Embryonic facial prominence (tissue), 1 donor: ENCODE measurements around the gene ZNF254.
"Not testable (repeated sequence)": the region's sequence is repeated elsewhere in the genome, so short reads cannot be mapped to it uniquely, and the experiment has no call there.

Experiments used
- DNase-seq: peaks from one replicate; pipeline ENCODE4 v3.0.0-alpha.2; 2016; ENCODE audit errors: extremely low spot score

Gene ZNF254

DNA sequence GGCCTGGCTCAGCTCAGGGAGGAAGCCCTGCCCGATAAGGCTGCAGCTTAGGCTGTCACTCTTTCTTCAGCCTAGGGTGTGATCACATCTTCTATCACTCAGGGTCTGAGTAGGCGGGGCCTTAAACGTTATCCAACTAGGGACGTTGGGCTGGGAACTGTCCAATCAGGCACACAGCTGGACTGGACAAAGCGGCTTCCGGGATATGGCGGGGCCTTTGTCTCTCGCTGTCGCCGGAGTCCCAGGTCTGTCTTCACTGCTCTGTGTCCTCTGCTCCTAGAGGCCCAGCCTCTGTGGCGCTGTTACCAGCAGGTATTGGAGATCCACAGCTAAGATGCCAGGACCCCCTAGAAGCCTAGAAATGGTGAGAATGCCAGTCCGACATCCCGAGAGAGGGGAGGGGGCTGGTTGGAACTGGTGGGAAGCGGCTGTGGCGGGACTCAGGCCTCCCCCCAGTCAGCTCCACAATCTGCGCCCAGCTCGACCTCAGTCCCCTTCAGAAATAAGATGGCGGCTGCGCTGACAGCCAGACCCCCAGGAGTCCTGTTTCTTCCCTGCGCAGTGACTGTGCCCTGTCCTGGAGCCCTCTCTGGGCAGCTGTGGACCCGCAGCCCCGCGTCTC lies at the start of gene ZNF254:
TSS of gene ZNF254 (plus strand) at position 214 of the 622 bp plus-strand sequence. CDS start at position 335, 121 bp downstream.
- peak; percentile 82 for DNase-seq

DNA sequence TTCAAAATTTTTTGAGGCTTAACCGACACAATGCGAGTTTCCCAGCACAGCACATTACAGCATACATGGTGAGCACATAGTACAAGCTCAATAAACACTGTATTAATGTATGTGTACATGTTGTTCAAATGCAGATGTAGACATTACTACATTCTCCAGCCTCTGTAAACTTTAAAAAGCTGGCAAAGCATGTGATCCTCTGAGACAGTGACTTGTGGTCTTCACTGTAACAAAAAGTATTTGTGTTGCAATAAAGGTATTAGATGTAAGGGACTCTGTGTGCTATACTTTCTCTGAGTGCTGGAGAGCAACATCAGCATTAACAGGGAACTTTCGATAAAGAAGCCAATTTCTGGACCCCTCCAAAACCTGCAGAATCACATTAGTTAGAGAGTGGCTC lies 46.4 kb upstream of the ZNF254 start:
- no peak for DNase-seq

DNA sequence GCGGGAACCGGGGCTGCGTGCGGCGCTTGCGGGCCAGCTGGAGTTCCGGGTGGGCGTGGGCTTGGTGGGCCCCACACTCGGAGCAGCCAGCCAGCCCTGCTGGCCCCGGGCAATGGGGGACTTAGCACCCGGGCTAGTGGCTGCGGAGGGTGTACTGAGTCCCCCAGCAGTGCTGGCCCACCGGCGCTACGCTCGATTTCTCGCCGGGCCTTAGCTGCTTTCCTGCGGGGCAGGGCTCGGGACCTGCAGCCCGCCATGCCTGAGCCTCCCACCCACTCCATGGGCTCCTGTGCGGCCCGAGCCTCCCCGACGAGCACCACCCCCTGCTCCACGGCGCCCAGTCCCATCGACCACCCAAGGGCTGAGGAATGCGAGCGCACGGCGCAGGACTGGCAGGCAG lies 45.7 kb upstream of the ZNF254 start:
- DNase-seq, result not testable (repeated sequence)

DNA sequence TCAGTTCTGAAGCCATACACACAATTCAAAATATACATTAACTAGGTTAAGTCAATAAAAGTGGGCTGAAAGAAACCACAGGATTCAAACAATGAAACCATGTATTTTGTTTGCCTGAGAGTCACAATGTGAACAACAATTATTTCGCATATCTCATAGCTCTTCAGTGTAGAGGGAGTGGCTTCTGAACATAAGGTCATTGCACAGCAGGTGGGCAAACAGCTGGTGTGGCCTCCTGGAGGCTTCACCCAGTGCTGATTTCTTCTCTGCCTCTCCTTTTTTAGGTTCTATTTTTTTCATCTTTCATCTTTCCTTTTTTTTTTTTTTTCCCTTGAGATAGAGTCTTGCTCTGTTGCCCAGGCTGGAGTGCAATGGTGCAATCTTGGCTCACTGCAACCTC lies 40.4 kb upstream of the ZNF254 start:
- no peak for DNase-seq

DNA sequence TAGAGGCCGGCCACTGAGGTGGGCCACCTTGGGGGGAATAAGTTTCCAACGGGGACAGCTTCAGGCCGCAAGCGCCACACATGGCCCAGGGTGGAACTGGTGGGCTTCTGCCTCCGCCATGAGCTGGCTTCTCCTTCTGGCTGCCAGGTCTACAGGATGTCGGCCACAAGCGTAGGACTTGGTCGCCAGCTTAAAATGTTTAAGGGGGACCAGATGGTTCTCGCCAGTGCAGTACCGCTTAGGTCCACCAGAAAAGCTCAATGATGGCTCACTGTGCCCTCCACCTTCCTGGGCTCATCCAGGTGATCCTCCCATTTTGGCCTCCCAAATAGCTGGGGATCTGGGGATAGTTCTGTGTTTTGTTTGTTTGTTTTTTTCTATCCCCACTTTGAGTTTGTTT lies 38.7 kb upstream of the ZNF254 start:
- DNase-seq, result no peak

DNA sequence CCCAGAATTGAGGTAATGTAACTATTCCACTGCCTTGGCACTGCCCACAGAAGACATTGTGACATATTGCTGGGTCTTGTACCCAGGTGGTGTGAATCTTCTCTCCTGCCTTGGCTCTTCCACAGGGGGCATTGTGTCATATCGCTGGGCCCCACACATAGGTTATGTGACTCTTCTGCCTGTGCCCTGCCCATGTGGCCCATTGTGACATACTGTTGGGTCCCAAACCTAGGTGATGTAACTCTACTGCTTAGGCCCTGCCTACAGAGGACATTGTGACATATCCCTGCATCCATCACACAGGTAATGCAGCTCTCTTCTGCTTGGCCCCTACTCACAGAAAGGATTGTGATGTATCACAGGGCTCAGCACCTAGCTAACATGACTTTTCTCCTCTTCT lies 37.5 kb upstream of the ZNF254 start:
- DNase-seq, result no peak

DNA sequence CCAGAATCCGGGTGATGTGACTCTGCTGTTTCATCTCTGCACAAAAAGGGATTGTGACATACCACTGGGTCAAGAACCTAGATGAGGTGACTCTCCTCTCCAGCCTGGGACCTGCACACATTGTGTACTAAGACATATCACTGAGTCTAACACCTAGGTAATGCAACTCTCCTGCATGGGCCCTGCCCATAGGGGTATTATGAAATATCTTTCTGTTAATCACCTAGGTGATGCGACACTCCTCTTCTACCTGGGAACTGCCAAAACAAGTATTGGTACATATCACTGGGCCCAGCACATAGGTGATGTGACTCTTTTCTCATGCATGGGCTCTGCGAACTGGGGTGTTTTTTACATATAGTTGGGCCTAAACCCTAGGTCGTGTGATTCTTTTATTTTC lies 35.5 kb upstream of the ZNF254 start:
- no peak for DNase-seq

DNA sequence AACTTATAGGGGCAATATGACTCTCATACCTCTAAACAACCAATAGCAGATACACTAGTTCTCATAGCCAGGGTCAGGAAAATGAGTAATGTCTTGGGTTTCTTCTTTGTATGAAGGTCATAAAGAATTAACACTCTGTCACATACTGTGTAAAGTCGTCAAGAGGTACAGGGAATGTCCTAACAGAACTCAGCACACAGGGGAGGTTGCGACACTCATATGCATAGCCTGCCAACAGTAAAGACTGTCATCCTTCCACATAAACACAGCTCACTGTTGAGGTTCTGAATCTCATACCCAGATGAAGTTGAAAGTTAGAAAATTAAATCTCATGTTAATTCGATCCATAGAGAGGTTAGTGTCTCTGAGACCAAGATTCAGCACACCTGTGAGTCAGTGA lies 34.2 kb upstream of the ZNF254 start:
- DNase-seq, result no peak

DNA sequence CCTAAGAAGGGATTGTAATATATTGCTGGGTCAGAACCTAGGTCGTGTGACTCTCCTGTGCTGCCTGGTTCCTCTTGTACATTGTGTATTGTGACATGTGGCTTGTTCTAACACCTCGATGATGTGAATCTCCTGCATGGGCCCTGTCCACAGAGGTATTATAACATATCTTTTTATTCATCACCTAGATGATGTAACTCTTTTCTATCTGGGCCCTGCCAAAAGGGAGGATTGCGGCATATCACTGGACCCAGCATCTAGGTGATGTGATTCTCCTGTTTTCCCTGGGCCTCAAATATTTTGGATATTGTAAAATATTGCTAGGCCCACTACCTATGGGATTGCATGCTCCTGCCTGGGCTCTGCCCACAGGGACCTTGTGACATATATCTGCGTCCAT lies 33.4 kb upstream of the ZNF254 start:
- no peak for DNase-seq

DNA sequence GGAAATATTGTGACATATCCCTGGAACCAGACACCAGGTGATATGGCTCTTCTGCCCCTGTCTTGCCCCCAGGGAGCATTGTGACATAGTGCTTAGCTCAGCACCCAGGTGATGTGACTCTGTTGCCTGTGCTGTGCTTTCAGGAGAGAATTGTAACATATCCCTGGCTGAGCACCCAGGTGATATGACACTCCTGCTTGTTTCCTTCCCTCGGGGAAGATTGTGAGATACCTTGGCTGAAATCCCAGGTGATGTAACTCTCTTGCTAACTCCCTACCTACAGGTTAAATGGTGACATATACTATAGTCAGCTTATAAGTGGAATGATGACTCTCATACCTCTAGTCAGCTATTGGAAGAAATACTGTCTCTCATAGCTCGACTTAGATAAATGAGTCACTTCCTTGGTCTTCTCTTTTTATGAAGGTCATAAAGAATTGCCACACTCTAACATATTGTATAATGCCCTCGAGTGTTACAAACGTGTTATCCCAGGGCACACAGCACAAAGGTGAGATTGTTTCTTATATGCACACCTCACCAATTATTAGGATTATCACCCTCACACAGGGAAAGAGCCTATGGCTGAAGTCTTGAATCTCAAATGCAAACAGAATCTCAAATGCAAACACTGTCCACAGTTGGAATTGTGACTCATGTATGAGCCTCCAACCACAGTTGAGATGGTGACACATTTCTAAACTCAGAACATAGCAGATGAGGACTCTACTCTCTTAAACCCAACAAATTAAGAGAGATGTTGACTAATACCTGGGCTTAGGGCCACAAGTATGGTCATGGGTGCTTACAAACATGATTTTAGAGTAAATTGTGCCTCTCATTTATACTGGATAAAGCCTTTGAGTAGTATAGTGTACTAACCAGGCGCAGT lies 32.7 kb upstream of the ZNF254 start:
- DNase-seq, result no peak

DNA sequence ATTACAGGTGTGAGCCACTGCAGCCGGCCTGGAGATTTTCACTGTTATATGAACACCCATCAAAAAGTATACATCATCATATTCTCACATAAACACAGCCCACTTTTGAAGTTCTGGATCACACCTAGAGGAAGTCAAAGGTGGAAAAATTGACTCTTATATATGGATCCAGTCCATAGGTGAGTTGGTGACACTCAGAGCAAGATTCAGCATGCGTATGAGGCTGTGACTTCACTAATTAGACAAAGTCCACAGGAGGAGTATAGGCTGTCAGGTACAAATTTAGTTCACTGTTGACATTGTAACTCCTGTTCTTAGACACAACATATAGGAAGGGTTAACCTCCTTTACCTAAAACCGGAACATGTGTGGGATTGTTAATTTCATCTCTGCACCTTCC lies 31.4 kb upstream of the ZNF254 start:
- DNase-seq, result no peak

DNA sequence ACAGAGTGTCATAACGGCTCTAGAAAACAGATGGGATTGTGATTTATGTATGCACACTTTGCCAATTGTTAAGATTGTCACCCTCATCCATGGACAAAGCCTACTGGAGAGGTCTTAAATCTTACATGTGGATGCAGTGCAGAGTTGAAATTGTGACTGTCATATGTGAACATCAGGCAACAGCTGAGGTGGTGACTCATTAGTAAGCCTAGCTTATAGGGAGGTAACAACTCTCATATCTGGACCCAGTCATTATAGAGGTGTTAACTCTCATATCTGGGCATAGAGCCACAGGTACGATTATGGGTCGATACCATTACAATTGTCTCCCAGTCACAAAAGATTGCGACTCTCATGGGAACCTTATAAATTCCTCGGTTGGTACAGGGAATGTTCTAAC lies 29.8 kb upstream of the ZNF254 start:
- no peak for DNase-seq

DNA sequence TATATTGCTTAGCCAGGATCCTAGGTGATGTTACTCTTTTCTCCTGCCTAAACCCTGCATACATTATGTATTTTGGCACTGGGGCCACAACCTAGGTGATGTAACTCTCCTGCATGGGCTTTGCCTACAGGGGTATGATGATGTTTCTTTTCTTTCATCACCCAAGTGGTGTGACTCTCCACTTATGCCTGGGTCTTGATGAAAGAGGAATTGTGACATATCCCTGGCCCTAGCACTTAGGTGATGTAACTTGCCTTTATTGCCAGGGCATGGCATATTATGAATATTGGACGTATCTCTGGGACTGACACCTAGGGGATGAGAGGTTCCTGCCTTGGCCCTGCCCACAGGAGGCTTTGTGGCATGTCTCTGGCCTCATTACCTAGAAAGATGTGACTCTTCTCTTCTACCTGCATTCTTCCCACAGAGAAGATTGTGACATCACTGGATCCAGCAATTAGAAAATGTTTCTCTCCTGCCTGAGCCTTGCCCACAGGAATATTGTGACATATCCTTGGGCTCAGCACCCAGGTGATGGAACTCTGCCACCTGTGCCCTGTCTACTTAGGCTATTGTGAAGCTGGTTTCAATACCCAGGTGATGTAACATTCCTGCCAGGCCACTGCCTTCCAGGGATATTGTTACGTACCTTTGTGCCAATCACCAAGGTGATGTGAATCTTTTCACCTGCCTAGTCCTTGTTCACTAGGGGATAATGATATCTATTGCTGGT lies 27.3 kb upstream of the ZNF254 start:
- no peak for DNase-seq

DNA sequence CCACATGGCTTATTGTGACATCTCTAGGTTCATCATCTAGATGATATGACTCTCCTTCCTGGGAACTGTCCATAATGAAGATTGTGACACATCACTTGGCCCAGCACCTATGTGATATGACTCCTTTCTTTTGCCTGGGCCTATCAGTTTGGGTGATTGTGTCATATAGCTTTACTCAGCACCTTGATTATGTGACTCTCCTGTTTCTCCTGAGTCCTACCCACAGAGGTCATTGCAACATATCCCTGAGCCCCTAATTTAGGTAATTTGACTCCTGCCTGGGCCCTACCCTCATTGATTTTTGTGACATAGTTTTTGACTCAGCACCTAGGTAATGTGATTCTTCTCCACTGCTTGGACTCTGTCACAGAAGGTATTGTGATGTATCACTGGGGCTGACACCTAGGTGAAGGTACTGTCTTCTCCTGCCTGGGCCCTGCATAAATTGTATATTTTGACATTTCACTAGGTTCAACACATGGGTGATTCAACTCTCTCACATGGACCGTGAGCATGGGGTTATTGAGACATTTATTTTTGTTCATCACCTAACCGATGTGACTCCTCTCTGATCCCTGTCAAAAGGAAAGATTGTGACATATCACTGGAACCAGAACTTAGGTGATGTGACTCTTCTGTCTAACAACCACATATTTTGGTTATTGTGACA lies 26.2 kb upstream of the ZNF254 start:
- DNase-seq, result no peak

DNA sequence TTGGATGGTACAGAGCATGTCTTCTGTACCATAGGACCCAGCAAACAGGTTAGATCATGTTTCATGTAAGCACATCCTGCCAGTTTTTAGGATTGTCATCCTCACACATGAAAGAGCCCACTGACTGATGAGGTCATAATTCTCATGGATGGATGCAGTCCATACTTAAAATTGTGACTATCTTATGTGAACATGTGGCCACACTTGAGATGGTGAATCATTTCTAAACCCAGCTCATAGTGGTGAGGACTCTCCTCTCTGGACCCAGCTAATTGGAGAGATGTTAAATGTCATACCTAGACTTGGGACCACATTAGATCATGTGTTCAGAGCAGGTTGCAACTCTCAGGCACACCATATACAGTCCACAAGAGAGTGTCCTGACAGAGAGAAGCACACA lies 24.8 kb upstream of the ZNF254 start:
- no peak for DNase-seq

DNA sequence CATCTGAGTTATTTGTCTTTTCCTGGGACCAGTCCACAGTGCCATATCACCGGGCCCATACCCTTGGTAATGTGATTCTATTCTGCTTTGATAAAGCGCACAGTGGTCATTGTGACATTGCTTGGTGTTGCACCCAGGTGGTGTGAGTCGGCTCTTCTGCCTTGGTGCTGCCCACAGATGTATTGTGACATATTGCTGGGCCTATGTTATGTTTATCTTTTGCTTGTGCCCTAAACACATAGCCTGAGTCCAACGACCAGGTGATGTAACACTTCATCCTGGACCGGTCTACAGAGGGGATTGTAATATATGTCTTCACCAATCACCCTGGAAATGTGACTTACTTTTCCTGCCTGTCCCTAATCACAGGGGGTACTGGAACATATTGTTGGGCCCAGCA lies 23.7 kb upstream of the ZNF254 start:
- DNase-seq, result no peak

DNA sequence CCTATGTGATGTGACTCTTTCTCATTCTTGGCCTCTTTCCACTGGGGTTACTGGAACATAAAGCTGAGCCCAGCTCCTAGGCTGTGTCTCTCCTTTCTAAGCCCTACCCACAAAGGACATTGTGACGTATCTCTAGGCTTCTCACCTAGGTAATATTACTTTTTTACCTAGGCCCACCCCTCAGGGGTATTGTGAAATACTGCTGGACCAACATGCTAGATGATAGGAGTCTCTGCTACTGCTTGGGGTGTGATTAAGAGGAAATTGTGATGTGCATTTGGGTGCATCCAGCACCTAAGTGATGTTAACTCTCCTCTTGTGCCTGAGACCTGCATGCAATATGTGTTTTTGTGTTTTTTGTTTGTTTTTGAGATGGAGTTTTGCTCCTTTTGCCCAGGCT lies 22.8 kb upstream of the ZNF254 start:
- no peak for DNase-seq

DNA sequence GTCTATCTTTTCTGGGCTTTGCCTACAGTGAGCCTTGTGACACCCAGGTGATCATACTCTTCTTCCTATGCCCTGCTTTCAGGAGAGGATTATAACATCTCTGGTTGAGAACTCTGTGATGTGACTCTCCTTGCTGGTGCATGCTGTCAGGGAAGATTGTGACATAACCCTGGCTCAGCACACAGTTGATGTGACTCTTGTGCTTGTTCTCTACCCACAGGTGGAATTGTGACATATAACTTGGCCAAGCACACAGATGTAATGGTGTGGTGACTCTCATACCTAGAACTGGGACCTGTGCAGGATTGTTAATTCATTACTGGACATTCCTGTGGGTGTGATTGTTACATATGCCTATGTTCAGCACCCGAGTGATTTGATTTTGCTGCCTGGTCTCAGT lies 21.7 kb upstream of the ZNF254 start:
- DNase-seq, result no peak

DNA sequence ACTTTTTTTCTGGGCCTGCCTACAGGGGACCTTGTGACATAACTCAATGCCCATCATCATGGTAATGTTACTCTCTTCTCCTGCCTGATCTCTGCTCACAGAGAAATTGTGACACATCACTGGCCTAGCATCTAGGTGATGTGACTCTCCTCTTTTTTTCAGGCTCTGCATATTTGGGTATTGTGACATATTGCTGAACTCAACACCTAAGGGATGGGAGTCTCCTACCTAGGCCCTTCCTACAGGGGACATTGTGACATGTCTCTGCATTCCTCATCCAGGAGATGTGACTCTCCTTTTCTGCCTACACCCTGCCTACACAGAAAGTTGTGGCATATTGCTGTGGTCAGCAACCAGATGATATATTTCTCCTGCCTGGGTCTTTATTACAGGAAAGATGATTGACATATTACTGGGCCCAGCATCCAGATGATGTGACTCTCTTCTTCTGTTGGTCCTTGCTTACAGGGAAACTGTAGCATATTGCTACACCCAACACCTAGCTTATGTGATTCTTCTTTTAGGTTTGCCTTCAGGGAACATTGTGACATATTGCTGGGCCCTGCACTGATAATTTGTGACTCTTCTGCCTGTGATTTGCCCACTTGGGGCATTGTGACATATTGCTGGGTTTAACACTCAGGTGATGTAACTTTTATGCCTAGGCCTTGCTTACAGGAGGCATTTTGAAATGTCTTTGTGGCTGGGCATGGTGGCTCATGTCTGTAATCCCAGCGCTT lies 21.0 kb upstream of the ZNF254 start:
- DNase-seq, result no peak

DNA sequence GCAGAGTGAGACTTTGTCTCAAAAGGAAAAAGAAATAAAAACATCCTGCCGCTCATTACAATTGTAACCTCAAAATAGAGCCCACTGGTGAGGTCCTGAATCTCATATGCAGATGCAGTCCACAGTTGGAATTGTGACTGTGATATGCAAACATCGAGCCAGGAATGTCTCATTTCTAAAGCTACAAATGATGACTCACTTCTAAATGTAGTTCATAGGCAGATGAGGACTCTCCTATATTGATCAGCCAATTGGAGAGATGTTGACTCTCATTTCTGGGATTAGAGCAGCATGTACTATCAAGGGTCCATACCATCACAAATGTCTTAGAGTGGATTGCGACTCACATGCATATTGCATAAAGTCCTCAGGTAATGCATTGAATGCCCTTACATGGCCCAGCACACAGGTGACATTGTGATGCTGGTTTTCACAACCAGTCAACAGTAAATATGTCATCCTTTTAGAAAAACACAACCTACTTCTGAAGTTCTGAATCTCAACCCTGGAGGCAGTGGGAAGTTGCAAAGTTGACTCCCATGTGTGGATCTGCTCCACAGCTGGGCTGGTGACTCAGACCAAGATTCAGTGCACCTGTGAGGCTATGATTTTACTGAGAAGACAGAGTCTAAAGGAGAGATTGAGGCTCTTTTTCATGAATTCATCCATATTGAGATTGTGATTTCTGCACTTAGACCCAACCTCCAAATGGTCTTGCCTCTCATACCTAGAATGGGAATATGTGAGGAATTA lies 16.9 kb upstream of the ZNF254 start:
- DNase-seq, result no peak

DNA sequence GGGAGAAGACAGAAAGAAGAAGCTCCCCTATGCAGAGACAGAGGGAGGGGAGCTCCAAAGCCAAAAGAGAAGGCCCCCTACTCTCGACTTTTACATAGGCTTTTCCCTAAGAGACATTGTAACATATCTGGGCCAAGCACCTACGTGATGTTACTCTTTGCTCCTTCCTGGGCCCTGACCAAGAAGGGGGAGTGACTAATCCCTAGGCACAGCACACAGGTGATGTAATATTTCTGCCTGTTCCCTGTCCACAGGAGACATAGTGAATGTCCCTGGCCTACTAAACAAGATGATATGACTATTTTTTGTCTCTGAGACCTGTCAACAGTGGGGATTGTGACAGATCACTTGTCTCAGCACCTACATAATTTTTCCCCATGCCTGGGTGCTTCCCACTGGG lies 15.9 kb upstream of the ZNF254 start:
- no peak for DNase-seq
